GM19240 (cell line): ENCODE measurements around the gene PLEKHG3.

Experiments
- DNase-seq: peaks from one replicate; pipeline ENCODE4 v3.0.0; 2011; ENCODE audit warnings: low spot score; ENCODE audit not compliant: insufficient read length

The PLEKHG3 gene

DNA sequence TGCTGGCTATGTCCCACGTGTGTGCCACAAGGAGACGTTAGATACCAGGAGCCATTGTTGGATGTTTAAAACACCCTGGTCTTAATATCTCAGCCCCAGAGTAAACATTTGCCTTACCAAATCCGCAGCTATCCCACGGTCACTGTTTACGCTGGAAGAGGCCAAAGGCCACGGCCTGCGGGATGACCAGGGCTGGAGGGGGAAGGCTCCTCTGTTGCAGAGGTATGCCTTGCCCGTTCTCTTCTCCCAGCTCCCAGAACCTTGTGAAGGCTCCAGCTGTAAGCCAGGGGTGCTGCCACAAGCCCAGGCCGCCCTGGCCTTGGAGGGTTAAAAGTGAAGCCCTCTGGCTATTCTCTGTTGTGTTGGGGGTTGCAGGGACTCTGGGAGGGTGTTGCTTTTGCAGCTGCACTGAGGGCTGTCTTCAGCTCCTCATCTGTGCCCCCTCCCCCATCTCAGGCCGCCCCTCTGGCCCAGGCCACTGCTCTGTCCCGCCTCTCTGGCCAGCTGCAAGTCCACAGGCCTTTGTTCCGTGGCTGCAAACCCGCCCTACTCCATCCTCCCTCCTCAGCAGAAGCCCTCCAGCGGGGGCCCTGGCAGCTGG is 2.5 kb downstream of the PLEKHG3 start:
- no peak for DNase-seq

DNA sequence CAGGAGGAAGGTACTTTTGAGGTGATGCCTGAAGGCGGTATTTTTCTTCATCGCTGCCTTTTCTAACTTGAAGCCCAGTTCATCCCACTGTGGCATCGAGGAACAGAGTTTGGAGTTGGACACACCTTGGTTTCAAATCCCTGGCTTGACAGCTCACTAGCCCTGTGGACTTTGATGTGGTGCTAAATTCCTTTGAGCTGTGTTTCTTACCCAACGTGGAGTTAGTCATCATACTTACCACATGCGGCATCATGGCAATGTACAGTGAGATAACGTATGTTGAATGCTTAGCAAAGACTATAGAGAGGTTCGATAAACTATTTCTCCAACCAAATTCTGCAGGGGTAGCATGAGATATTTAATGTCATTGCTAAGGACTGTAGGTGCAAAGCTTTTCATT is 3.4 kb downstream of the PLEKHG3 start:
- no peak for DNase-seq

DNA sequence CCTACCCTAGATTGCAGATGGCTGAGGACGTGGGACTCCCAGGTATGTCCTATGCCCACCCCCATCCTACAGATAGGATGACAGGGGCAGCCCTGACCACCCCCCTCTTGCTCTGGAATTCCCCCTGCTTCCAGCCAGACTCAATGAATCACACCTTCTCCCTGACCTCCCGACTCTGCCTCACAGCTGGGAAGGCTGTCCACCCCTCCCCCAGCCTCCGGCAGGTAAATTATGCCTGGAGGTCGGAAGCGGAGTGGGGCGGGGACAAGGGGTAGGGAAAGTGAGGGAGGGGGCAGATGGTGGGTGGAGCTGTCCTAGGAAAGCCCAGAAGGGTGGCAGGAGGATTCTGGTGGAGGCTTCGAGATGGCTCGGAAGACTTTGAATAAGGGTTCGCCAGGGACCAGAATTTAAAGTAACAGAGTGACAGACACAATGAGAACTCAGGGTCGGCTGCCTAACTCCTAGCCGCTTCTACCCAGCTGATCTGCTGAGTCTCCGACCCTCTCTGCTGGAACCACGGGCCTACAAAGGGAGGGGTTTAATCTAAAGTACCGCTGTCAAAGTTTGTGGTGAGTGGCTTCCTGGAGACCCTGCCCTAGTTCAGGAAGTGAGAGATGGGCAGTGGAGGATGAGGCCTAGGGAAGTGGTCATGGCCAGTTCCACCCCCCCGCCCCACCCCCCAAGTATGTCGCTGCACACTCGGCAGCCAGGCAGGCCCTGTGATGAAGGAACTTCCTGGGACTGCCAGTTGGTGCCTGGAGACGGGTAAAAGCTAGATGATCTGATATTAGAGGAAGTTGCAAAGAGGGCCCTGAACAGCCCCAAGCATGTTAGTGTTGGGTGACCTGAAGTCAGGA is 4.2 kb downstream of the PLEKHG3 start:
- no peak for DNase-seq

DNA sequence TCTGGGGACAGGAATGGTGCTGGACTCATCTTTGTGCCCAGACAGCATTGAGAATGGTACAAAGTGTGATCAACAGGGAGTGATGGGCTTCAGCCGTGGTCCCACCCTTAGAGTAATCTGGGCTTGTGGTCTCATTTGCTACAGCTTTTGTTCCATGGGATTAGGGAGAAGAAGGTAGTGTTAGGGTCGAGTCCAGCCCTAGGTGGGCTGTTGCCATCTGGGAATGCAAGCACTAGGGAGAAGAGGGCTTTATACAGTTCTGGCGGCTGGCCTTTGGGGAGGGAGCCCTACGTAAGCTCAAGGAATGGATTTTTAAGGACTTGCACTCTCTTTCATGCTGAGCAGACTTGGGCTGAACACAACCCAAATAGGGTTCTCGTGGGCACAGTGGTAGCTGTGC is 4.9 kb downstream of the PLEKHG3 start:
- no peak for DNase-seq

DNA sequence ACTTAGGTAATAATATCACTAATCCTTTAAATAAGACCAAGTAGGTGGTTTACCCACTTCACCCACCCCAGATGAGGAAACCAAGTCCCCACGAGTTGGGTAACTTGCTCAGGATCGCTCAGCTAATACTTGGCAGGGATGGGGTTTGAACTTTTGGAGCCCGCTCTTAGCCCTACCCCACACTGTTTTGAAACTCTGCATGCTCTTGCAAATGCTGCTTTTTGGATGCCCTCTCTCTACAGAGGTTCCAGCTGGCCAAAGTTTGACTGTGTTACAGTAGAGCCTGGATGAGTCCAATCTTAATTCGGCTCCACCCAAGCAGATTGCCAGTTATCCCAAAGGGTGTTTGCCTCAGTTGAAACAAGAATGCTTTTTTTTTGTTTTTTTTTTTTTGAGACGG is 6.8 kb downstream of the PLEKHG3 start:
- no peak for DNase-seq

DNA sequence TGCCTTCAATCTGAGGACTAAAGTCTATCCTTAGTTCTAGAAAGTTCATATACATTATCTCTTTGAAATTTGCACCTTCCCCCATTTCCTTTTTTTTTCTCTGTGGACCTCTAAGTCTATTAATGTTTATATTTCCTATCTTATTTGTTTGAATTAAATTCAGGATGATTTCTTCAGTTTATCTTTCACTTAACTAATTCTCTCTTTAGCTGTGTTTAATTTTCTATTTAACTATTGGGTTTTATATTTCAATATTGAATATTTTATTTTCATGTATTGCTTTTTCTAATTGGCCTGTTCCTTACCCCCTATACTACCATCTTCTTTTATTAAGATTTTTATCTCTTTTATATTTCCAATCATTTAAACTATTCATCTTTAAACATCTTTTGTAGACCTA is 9.5 kb downstream of the PLEKHG3 start:
- DNase-seq, result no peak

DNA sequence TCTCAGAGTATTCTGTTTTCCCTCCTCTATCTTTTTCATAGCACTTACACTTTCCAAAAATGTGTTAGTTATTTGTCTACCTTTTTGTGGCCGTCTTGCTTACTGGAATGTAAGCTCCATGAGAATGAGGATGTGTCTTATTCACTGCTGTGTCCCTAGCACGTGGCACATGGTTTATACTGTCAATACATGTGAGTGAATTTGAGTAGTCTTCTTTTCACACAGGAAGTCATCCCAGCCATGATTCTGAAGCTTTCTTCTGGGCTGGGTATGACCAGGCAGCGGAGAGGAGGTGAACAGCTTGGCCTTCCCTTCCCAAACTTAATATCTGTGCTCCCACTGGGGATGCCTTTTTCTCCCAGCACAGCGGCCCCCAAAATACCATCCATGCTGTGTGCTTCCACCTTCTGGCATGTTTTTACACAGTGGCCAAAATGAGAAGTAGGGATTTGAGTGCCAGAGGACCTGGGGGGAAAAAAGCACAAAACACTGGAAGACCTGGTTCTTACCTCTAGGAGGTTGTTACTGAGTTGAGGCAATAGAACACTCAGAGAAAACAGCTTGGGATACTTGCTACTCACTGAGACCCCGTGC is 10.3 kb downstream of the PLEKHG3 start:
- DNase-seq, result no peak

DNA sequence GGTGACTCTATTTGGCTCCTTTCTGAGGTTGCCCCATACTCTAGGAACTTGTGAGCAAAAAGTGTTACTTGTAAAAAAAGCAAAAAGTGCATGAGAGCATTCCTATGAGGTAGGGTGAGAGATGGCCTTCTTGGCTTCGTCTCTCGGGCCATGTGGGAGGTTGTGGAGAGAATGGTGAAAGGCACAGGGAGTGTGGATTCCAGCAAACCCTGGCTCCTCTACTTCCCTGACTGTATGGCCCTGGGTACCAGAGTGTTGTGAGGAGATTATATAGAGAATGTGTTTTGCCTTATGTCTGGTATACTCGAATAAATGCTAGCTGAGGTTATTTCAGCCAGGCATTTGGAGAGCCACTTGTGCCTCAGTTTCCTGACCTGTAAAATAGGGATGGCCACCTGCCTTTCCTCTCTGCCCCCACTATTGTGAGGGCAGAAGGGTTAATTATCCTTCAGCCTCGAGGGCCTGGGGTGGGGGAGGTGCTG is 11.0 kb downstream of the PLEKHG3 start:
- DNase-seq, result no peak

DNA sequence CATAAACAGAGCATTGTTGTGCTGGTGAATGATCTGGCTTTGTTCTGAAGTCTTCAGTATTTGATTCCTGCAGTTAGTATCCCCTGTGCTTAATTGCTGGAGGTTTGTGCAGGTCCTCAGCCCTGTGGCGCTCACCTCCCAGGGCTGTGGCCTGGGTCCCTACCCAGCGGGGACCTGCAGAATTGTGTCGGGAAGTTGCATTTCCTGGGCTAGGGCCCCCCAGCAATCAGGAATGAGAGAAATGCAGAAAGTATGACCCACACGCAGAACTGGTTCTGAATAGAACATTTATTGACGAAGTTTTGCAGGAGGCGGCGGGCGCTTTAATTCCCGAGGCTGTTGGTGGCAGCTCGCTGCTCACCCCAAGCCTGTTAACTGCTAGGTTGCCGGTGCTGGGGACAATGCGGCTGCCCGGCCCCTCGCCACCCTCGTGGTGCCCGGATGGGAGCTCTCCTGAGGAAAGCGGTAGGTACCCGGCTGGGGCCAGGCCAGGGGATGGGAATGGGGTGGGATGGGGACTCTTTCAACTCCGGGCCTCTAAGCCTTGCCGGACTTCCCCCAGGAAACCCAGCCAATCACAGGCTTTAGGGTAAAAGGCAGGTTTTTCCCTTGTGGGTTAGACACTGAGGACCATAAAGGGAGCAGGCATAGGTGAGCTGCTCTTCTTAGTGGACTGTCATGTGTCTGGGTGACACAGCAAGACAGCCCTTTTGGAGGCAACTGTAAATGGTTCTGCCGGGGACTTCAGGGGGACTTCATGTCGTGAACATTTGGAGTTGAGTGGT is 11.6 kb downstream of the PLEKHG3 start:
- DNase-seq, result no peak

DNA sequence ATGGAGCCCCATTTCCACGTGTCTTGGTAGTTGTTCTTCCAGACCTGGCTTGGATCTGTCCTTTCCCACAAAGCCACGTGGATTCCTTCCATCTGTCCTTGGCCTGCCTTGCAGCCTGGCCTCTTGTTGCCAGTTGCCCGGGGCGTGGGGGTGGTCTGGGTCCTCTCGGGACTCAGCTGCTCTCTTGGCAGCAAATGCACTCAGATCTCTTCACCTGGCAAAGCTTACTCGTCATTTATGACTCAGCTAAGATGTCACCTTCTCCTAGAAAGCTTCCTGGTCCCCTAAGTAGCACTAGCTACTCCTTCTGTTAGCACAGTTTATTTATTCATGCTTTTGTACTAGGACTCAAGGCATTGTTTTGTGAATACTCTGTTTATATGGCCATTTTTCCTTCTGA is 13.6 kb downstream of the PLEKHG3 start:
- DNase-seq, result no peak

DNA sequence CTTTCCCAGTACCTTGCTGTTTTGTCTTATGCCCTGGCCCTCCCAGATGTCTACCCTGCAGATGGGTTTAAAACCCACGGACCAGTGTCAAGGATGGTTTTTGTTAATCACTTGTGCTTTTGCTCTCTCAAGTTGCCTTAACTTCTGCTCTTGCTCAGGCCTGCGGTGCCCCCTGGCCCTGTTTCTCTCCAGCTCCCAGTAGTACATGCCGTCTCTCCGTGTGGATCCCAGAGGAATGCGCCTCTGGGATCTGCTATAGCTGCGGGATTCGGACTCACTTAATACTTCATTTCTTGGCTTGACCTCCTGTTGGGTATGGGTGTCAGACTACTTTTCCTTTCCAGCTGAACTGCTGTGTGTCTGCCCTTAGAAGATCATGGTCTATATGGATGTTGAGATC is 14.5 kb downstream of the PLEKHG3 start:
- DNase-seq, result no peak

DNA sequence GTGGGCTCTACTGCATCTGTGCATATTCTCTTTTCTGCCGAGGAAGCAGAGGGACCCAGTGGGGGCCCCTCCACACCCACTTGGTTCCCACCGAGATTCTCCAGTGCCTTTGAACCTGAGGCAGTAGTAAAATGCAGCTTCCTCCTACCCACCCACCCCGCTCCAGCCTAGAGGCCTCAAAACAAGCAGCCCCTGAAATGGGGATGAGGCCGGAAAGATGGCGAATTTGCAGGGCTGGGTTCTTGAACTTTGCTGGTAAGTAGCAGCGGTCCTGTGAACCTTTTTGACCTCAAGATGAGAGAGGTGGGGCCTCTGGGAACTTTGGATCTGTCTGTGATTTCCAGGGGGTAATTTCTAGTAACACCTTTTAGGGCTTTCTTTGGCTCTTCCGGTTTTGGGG is 15.4 kb downstream of the PLEKHG3 start:
- no peak for DNase-seq

DNA sequence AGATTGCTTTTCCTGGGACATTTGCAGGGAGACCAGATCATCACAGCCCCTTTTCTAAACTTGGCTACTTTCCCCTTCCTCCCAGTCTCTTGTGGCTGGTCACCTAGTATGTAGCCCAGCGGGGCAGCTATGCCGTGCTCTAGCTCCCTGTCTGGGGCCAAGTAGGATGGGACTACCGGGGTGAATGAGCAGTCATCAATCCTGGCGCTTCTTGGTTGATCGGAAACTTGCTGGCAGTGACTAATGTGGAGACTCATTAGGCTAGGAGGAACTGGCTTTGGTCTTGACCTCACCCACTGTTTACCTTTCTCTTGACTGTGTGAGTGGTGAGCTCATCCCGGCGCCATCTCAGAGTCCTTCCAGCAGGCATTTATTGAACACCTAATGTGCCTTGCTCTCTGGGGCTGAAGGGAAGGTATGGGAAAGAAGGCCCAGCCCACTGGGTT is 15.9 kb downstream of the PLEKHG3 start:
- no peak for DNase-seq

DNA sequence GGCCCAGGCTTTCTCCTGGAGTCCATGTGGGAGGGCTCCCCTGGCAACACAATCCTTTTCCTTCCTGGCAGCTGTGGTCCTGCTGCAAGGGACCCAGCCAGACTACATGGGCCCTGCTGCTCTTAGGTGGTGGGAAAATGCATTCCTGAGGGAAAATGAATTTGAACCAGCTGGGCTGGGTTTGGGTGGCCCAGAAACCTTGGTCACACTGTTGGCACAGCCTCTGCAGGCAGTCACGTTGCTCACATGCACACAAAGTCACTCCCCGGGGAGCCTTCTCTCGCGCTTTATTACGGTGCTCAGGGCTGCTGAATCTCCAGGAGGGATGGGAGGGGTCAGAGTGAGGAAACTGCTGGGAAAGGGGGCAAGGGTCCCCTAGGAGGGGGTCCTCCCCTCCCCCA is 17.2 kb downstream of the PLEKHG3 start:
- DNase-seq, result no peak

DNA sequence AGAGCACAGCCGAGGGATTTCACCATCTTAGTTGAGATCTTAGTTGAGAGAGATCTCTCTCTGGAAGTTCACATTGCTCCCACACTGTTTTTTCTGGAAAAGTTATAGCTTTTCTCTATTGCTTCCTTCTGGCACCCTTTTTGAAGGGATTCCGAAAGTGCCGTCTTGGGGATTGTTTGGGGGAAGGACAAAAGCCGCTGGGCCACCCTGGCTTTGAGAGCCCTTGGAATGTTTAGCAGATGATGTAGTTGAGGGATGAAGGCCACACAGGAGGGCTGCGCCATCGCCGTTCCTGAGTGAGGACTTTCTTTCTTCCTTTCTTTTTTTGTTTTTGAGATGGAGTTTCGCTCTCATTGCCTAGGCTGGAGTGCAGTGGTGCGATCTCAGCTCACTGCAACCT is 17.7 kb downstream of the PLEKHG3 start:
- DNase-seq, result no peak

DNA sequence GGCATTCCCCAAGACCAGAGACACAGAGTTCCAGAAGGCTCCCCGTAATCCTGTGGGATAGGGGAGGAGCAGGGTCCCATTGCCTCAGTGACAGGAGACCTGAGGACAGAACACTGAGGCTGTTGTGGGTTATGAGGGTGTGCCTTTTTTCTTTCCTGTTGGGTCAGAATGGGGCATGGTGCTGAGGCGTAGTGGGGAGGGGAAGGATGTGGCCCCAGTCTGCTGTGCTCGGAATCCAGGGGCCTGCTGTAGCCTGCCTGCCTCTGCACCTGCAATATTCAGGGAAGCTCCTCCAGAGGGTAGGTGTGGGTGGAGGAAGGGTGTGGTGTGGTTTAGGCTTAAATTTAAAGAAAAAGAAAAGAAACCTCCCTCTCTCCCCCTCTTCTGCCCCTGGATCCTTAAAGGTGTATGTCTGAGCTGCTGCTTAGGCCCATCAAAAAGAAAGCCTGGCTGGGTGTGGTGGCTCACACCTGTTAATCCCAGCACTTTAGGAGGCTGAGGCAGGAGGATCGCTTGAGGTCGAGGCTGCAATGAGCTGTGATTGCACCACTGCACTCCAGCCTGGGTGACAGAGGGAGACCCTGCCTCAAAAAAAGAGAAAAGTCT is 18.7 kb downstream of the PLEKHG3 start:
- no peak for DNase-seq

DNA sequence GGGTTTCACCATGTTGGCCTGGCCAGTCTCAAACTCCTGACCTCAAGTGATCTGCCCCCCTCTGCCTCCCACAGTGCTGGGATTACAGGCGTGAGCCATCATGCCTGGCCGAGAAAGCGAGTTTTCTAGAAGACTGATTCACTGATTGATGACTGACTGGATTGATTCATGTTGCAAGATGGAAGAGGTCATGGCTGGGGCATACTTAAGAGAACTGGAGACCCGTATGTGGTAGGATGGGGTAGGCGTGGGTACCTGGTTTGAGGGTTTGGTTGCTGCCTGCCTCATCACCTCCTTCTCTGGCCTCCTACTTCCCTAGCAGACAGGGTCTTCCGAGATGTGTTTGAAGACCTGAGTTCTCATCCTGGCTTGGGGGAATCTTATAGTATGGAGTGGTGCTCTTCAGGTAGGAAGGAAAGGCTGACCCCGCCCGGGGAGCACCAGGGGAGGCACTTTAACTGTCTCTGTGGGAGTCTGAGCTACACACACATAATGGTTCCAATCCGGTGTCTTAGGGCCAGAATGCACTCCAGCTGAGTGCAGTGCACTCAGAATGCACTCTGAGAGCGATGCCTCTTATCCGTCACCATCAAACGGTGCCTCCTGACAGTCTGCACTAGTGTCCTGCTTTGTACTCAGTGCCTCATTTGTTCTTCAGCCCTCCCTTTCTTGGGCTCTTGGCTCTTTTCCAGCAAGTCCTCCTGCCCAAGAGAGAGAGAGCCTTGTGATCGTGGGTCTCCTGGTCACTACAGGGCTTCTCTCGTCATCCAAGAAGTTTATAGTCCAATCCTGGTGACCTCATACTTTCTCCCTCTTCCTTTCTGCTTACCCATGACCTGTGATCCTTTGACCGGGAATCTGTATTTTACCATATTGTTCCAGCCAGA is 19.7 kb downstream of the PLEKHG3 start:
- no peak for DNase-seq

DNA sequence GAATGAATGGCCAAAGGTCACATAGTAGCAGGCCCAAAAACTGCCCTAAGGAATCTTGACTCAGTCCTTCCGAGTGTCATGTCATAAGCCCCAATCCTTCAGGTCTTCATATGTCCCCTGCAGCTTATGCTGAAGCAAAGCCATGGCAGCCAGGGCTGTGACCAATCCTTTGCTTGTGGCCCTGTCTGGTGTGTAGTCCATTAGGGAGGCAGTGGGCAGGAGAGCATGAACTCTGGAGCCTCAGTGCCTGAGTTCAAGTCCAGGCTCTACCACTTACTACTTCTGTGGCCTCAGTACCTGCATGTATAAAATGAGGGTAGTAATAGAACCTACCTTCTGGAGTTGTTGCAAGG is 20.3 kb downstream of the PLEKHG3 start:
- no peak for DNase-seq

DNA sequence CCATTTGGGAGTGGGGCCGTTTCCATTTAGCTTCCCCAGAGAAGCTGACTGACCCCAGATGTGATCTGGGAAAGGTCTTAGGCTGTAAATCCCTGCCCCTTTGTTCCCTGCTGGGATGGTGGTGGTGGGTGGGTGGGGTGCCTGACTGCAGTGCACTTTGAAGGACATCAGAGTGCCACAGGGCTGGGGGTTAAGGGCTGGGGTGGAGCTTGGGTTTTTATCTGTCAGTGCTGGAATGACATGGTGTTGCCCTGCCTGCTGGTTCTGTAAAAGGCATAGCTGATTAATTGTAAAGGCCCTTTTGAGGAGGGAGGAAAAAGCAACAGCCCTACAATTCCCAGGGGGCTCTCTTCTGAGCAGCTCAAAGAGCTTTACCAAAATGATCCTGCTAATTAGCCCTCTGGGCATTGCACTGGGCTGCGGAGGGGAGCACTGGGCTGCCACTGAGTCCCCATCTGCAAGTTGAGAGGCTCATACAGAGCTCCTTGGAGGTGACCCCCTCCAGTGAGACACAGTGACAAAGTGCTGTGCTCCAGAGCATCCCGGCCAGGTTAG is 21.1 kb downstream of the PLEKHG3 start:
- no peak for DNase-seq
